Memory B cell (primary cell): ENCODE data around the gene GTF3C5.

Experiments used
- ATAC-seq: fragments of 150-1000 bp; cut with Tn5 transposase; 2 replicates; pipeline ENCODE4 v1.10.0; 2021; ENCODE audit warnings: low read depth, mild to moderate bottlenecking, moderate library complexity
- DNase-seq, 2 donors: peaks; one replicate each; pipeline ENCODE4 v3.0.0; 2022; ENCODE audit warnings: low spot score in 2 of 2
- H3K27ac Mint-ChIP-seq: one replicate; pipeline ENCODE4 v1.8.0; 2022; ENCODE audit warnings: mild to moderate bottlenecking, moderate library complexity, mixed read lengths
- H3K27me3 Mint-ChIP-seq: one replicate; pipeline ENCODE4 v1.8.0; 2022; ENCODE audit warnings: mixed read lengths
- H3K36me3 Mint-ChIP-seq: one replicate; pipeline ENCODE4 v1.8.0; 2022; ENCODE audit warnings: mild to moderate bottlenecking, mixed read lengths
- H3K4me1 Mint-ChIP-seq: one replicate; pipeline ENCODE4 v1.8.0; 2022; ENCODE audit warnings: mixed read lengths
- H3K4me3 Mint-ChIP-seq: one replicate; pipeline ENCODE4 v1.8.0; 2022; ENCODE audit warnings: mild to moderate bottlenecking, moderate library complexity, mixed read lengths
- H3K9me3 Mint-ChIP-seq: one replicate; pipeline ENCODE4 v1.8.0; 2022; ENCODE audit warnings: mixed read lengths

GTF3C5 gene

GRCh38 chr9:133099726-133100505 is 69.1 kb downstream of the GTF3C5 start:
- Mint-ChIP-seq H3K36me3 (peaks cover 34% of the 10 kb centered on the region), H3K9me3 (peaks cover 8% of the 10 kb centered on the region), H3K27me3 (no peaks in the 10 kb centered on the region), H3K4me3 (no peak overlapping the region), H3K4me1 (no peaks in the 10 kb centered on the region), H3K27ac (no peak overlapping the region)
- DNase-seq (no peak), ATAC-seq (no peak)

GRCh38 chr9:133100506-133101355 is 69.9 kb downstream of the GTF3C5 start:
- no peak for DNase-seq
- Mint-ChIP-seq H3K27ac (no peak overlapping the region), H3K36me3 (peaks cover 34% of the 10 kb centered on the region), H3K4me1 (no peaks in the 10 kb centered on the region), H3K4me3 (no peak overlapping the region), H3K9me3 (peaks cover 5% of the 10 kb centered on the region), H3K27me3 (no peaks in the 10 kb centered on the region)
- ATAC-seq = no peak

GRCh38 chr9:133101356-133102189 is 70.8 kb downstream of the GTF3C5 start:
- DNase-seq = no peak
- H3K27me3 Mint-ChIP-seq = no peaks in the 10 kb centered on the region
- H3K36me3 Mint-ChIP-seq = peaks cover 32% of the 10 kb centered on the region
- H3K27ac Mint-ChIP-seq = no peak overlapping the region
- H3K4me3 Mint-ChIP-seq = no peak overlapping the region
- no peak for ATAC-seq
- no peaks in the 10 kb centered on the region for H3K4me1 Mint-ChIP-seq
- no peaks in the 10 kb centered on the region for H3K9me3 Mint-ChIP-seq

- DNase-seq (no peak), ATAC-seq (no peak)
- Mint-ChIP-seq H3K27me3 (no peaks in the 10 kb centered on the region), H3K4me3 (no peak overlapping the region), H3K27ac (peak overlapping the region; percentile 63), H3K4me1 (no peaks in the 10 kb centered on the region), H3K36me3 (peaks cover 34% of the 10 kb centered on the region), H3K9me3 (no peaks in the 10 kb centered on the region)
Measured at GRCh38 chr9:133102190-133103021, 71.6 kb downstream of the GTF3C5 start.

GRCh38 chr9:133103183-133103986 is 72.6 kb downstream of the GTF3C5 start:
- ATAC-seq = peak; percentile 66
- no peaks in the 10 kb centered on the region for H3K27me3 Mint-ChIP-seq
- no peaks in the 10 kb centered on the region for H3K4me1 Mint-ChIP-seq
- DNase-seq = peak; percentile 63 to 73
- peak overlapping the region; percentile 63 for H3K27ac Mint-ChIP-seq
- H3K36me3 Mint-ChIP-seq = peaks cover 28% of the 10 kb centered on the region
- no peak overlapping the region for H3K4me3 Mint-ChIP-seq
- no peaks in the 10 kb centered on the region for H3K9me3 Mint-ChIP-seq

GRCh38 chr9:133103987-133104505 is 73.2 kb downstream of the GTF3C5 start:
- peaks cover 24% of the 10 kb centered on the region for H3K36me3 Mint-ChIP-seq
- no peak overlapping the region for H3K4me3 Mint-ChIP-seq
- no peaks in the 10 kb centered on the region for H3K27me3 Mint-ChIP-seq
- H3K9me3 Mint-ChIP-seq = no peaks in the 10 kb centered on the region
- no peak for DNase-seq
- H3K4me1 Mint-ChIP-seq = no peaks in the 10 kb centered on the region
- no peak overlapping the region for H3K27ac Mint-ChIP-seq
- ATAC-seq = no peak

GRCh38 chr9:133104718-133105460 is 74.1 kb downstream of the GTF3C5 start:
- Mint-ChIP-seq H3K4me3 (no peak overlapping the region), H3K27ac (peak overlapping the region; percentile 14), H3K4me1 (no peaks in the 10 kb centered on the region), H3K36me3 (peaks cover 21% of the 10 kb centered on the region), H3K9me3 (no peaks in the 10 kb centered on the region), H3K27me3 (no peaks in the 10 kb centered on the region)
- ATAC-seq (no peak), DNase-seq (no peak)

- Mint-ChIP-seq H3K4me1 (no peaks in the 10 kb centered on the region), H3K27ac (peak overlapping the region; percentile 14), H3K36me3 (peaks cover 24% of the 10 kb centered on the region), H3K4me3 (no peak overlapping the region), H3K9me3 (no peaks in the 10 kb centered on the region), H3K27me3 (no peaks in the 10 kb centered on the region)
- ATAC-seq (no peak), DNase-seq (no peak)
Measured at GRCh38 chr9:133105461-133105770, 74.6 kb downstream of the GTF3C5 start.

GRCh38 chr9:133106511-133107244 is 75.9 kb downstream of the GTF3C5 start:
- Mint-ChIP-seq H3K27me3 (no peaks in the 10 kb centered on the region), H3K4me1 (no peaks in the 10 kb centered on the region), H3K27ac (no peak overlapping the region), H3K9me3 (no peaks in the 10 kb centered on the region), H3K4me3 (no peak overlapping the region), H3K36me3 (peaks cover 17% of the 10 kb centered on the region)
- ATAC-seq (no peak), DNase-seq (no peak)

- DNase-seq = no peak
- Mint-ChIP-seq H3K36me3 (peaks cover 16% of the 10 kb centered on the region), H3K9me3 (no peaks in the 10 kb centered on the region), H3K27me3 (no peaks in the 10 kb centered on the region), H3K4me3 (no peak overlapping the region), H3K4me1 (peaks cover under 1% of the 10 kb centered on the region), H3K27ac (no peak overlapping the region)
- no peak for ATAC-seq
Measured at GRCh38 chr9:133107245-133107722, 76.5 kb downstream of the GTF3C5 start.
